Lung (tissue), 12 donors: Measurements from ENCODE around the gene NAGK. TPM values are rescaled to one million over a fixed set of nuclear protein-coding genes. Genes with fewer than 3 reads are reported as not detected.
"Not testable (repeated sequence)": the region's sequence is repeated elsewhere in the genome, so short reads cannot be mapped to it uniquely, and the experiment has no call there.

Experiments used
- ATAC-seq: fragments of 200-7000 bp; cut with Tn5 transposase; one replicate; pipeline ENCODE4 v1.9.1; 2020; ENCODE audit warnings: moderate number of reproducible peaks; ENCODE audit not compliant: insufficient read depth, low FRiP score
- DNase-seq, 3 donors: peaks; one replicate each; pipeline ENCODE4 v3.0.0-alpha.2; 2013 to 2017
- H3K27ac ChIP-seq, 2 donors: one replicate each; pipeline ENCODE4 v1.5.1; 2013; ENCODE audit warnings: mild to moderate bottlenecking in 2 of 2, moderate library complexity in 2 of 2, control low read depth in 1 of 2, inconsistent platforms in 1 of 2, low read depth in 1 of 2, low read length in 1 of 2
- H3K27me3 ChIP-seq, 3 donors: one replicate each; pipeline ENCODE4 v1.5.1; 2013; ENCODE audit warnings: low read length in 2 of 3; ENCODE audit not compliant: control insufficient read depth in 3 of 3, insufficient read depth in 3 of 3
- H3K36me3 ChIP-seq, 4 donors: one replicate each; pipeline ENCODE4 v1.5.1; 2013; ENCODE audit warnings: low read length in 4 of 4, mild to moderate bottlenecking in 1 of 4, moderate library complexity in 1 of 4; ENCODE audit not compliant: control insufficient read depth in 4 of 4, insufficient read depth in 4 of 4
- H3K4me1 ChIP-seq, 5 donors: one replicate each; pipeline ENCODE4 v1.5.1; 2013; ENCODE audit warnings: low read length in 5 of 5, mild to moderate bottlenecking in 2 of 5, moderate library complexity in 1 of 5; ENCODE audit not compliant: control insufficient read depth in 5 of 5, insufficient read depth in 5 of 5
- H3K4me3 ChIP-seq: one replicate; pipeline ENCODE4 v1.5.1; 2013; ENCODE audit warnings: mild to moderate bottlenecking, control low read depth, moderate library complexity
- H3K9ac ChIP-seq, 2 donors: one replicate each; pipeline ENCODE4 v1.5.1; 2013; ENCODE audit warnings: low read length in 2 of 2, control low read depth in 1 of 2; ENCODE audit not compliant: insufficient read depth in 1 of 2
- H3K9me3 ChIP-seq, 4 donors: one replicate each; pipeline ENCODE4 v1.5.1; 2013; ENCODE audit warnings: low read length in 3 of 4, mild to moderate bottlenecking in 1 of 4, moderate library complexity in 1 of 4; ENCODE audit not compliant: control insufficient read depth in 4 of 4, insufficient read depth in 3 of 4
- WGBS, 2 donors: extraction: QIAGEN DNeasy Blood & Tissue Kit; methylation state at CpG; one replicate each; pipeline ENCODE4 v1.1.7; 2013; 5-methylcytosine and 5-hydroxymethylcytosine counted together
- polyA plus RNA-seq, 2 donors: library from polyadenylated mRNA; stranded (reverse); fragments of 200-250 nt; gene quantifications; one replicate each; pipeline ENCODE4 v1.2.1, GENCODE V29; 2013
- total RNA-seq, 2 donors: library from RNA; depleted of rRNA in 1 of 2; stranded (reverse); fragments of >200 nt in 1 of 2; gene quantifications; one replicate each; pipeline ENCODE4 v1.2.1, GENCODE V29; 2014 to 2021
- TF ChIP-seq, protein P1 (sequence below): IDR thresholded peaks from 2 replicates; pipeline ENCODE4 v1.5.1; 2012; ENCODE audit warnings: mild to moderate bottlenecking; ENCODE audit errors: control extremely low read depth, extremely low read depth
- donor health status: control.
- donor health status: control.
- donor health status: Bipolar disorder and iron deficiency.
- donor health status: healthy.
- donor health status: DM: yes; HTN: yes; CAD: no.

Gene NAGK
- total and polyA plus RNA-seq, 4 donors, result 48.2 to 162 (median 133) TPM

- H3K27ac ChIP-seq, result no peak overlapping the region
- WGBS, 2 donors, result 93 to 94% methylated on average over 5 of the region's 5 CpGs
- no peak overlapping the region for H3K9ac ChIP-seq
- TF ChIP-seq, protein P1, sequence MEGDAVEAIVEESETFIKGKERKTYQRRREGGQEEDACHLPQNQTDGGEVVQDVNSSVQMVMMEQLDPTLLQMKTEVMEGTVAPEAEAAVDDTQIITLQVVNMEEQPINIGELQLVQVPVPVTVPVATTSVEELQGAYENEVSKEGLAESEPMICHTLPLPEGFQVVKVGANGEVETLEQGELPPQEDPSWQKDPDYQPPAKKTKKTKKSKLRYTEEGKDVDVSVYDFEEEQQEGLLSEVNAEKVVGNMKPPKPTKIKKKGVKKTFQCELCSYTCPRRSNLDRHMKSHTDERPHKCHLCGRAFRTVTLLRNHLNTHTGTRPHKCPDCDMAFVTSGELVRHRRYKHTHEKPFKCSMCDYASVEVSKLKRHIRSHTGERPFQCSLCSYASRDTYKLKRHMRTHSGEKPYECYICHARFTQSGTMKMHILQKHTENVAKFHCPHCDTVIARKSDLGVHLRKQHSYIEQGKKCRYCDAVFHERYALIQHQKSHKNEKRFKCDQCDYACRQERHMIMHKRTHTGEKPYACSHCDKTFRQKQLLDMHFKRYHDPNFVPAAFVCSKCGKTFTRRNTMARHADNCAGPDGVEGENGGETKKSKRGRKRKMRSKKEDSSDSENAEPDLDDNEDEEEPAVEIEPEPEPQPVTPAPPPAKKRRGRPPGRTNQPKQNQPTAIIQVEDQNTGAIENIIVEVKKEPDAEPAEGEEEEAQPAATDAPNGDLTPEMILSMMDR, result no peak
- ATAC-seq (no peak), DNase-seq (no peak)
- H3K9me3 ChIP-seq, result no peaks in the 10 kb centered on the region
- H3K4me1 ChIP-seq, result no peaks in the 10 kb centered on the region
- no peaks in the 10 kb centered on the region for H3K27me3 ChIP-seq
- no peak overlapping the region for H3K4me3 ChIP-seq
- peaks cover 0 to 2% (median 0%) of the 10 kb centered on the region in 4 donors for H3K36me3 ChIP-seq
These were observed 35.4 kb downstream of the NAGK start for GRCh38 chr2:71103809-71104208.

DNA sequence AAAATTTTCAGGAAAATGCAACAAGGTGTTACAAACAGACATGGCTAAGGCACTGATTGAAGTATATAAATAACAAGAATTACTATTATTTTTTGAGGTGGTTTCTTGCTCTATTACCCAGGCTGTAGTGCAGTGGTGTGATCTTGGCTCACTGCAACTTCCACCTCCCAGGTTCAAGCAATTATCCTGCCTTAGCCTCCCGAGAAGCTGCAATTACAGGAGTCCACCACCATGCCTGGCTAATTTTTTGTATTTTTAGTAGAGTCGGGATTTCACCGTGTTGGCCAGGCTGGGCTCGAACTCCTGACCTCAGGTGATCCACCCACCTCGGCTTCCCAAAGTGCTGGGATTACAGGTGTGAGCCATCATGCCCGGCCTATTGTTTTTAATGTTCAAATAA is 38.0 kb downstream of the NAGK start:
- H3K4me1 ChIP-seq, H3K27me3 ChIP-seq, DNase-seq, H3K27ac ChIP-seq, H3K36me3 ChIP-seq, H3K4me3 ChIP-seq, H3K9me3 ChIP-seq, ATAC-seq, H3K9ac ChIP-seq: not testable (repeated sequence)
- 89 to 91% methylated on average over 6 of the region's 6 CpGs for WGBS, 2 donors

DNA sequence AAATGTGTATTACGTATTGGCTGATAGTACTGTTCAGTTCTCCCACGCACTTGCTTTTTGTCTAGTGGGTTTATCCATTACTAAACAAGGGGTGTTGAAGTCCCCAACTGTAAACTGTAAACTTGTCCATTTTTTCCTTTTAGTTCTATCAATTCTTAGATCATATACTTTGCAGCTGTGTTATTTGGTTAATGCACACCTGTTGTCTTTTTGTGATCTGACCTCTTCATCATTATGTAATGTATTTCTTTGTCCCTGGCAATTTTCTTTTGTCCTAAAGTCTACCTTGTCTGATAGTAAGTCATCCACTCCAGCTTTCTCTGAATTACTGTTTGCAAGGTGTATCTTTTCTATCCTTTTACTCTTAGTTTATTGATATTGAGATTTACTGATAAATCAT is 39.6 kb downstream of the NAGK start:
- Histone ChIP-seq H3K9me3 (no peaks in the 10 kb centered on the region), H3K4me1 (no peaks in the 10 kb centered on the region), H3K27me3 (no peaks in the 10 kb centered on the region), H3K27ac (no peak overlapping the region), H3K9ac (no peak overlapping the region), H3K36me3 (peaks cover 0 to 9% (median 3%) of the 10 kb centered on the region in 4 donors), H3K4me3 (no peak overlapping the region)
- TF ChIP-seq, protein P1, result no peak
- ATAC-seq, result no peak
- no peak for DNase-seq
- WGBS, 2 donors, result 96 to 97% methylated on average over 2 of the region's 2 CpGs

GRCh38 chr2:71113843-71114242 is 45.4 kb downstream of the NAGK start:
- WGBS, 2 donors, result 97 to 100% methylated on average over 1 of the region's 1 CpG
- Histone ChIP-seq H3K4me1 (no peaks in the 10 kb centered on the region), H3K9ac (no peak overlapping the region), H3K27me3 (no peaks in the 10 kb centered on the region), H3K9me3 (no peaks in the 10 kb centered on the region), H3K27ac (no peak overlapping the region), H3K4me3 (no peak overlapping the region), H3K36me3 (peaks cover 8 to 25% (median 12%) of the 10 kb centered on the region in 4 donors)
- TF ChIP-seq, protein P1, result no peak
- ATAC-seq (no peak), DNase-seq (no peak)
